MCF 10A (cell line): ENCODE results near the gene MED15. TPM values are rescaled to one million over a fixed set of nuclear protein-coding genes. Genes with fewer than 3 reads are reported as not detected.

Experiments
- BruUV-seq: library from RNA; stranded (reverse); fragments of 400-500 nt; replicated peaks from 2 replicates; lab custom pipeline; 2021; lab: Mats Ljungman, UMichigan
- CTCF ChIA-PET: fragments of 300-600 bp; sonication (Branson Sonifier 250); formaldehyde crosslinking; extraction: SDS; loops from one replicate; lab custom pipeline; 2021; ENCODE audit warnings: antibody characterized with exemption, inconsistent platforms; lab: Yijun Ruan, JAX
- POLR2A ChIA-PET: fragments of 300-600, 350-650 bp; sonication (Branson Sonifier 250); formaldehyde crosslinking; extraction: SDS; loops from one replicate; lab custom pipeline; 2020; ENCODE audit warnings: antibody characterized with exemption, inconsistent platforms; lab: Yijun Ruan, JAX
- DNase-seq: peaks from one replicate; pipeline ENCODE4 v3.0.0-alpha.2; 2018; ENCODE audit not compliant: unreplicated experiment
- H3K27ac Mint-ChIP-seq: one replicate; pipeline ENCODE4 v1.8.0; 2022; ENCODE audit warnings: mild to moderate bottlenecking, low read depth, mixed read lengths; ENCODE audit not compliant: unreplicated experiment
- H3K27me3 Mint-ChIP-seq: one replicate; pipeline ENCODE4 v1.8.0; 2022; ENCODE audit warnings: mixed read lengths; ENCODE audit not compliant: insufficient read depth, unreplicated experiment
- H3K36me3 Mint-ChIP-seq: one replicate; pipeline ENCODE4 v1.8.0; 2022; ENCODE audit warnings: mild to moderate bottlenecking, moderate library complexity, mixed read lengths; ENCODE audit not compliant: insufficient read depth, unreplicated experiment
- H3K4me1 Mint-ChIP-seq: one replicate; pipeline ENCODE4 v1.8.0; 2022; ENCODE audit warnings: mixed read lengths; ENCODE audit not compliant: insufficient read depth, unreplicated experiment
- H3K4me3 Mint-ChIP-seq: one replicate; pipeline ENCODE4 v1.8.0; 2022; ENCODE audit warnings: mild to moderate bottlenecking, moderate library complexity, mixed read lengths; ENCODE audit not compliant: unreplicated experiment
- H3K9me3 Mint-ChIP-seq: one replicate; pipeline ENCODE4 v1.8.0; 2022; ENCODE audit warnings: mixed read lengths; ENCODE audit not compliant: unreplicated experiment
- intact Hi-C: fragments of 100-400 bp; cut with micrococcal nuclease; formaldehyde crosslinking; loops from 2 replicates; pipeline ENCODE4 v1.14.1; 2022
- total RNA-seq: library from RNA; stranded (reverse); gene quantifications from 2 replicates; pipeline ENCODE4 v1.2.3, GENCODE V29; 2022
- TF ChIP-seq, protein P1 (sequence below): fragments of 200-600 bp; IDR thresholded peaks from one replicate; pipeline ENCODE4 v1.8.0; 2022; ENCODE audit warnings: antibody characterized with exemption, mild to moderate bottlenecking; ENCODE audit not compliant: unreplicated experiment

Gene MED15
- total RNA-seq, 1 experiment from 2014 or later: 122 TPM

DNA sequence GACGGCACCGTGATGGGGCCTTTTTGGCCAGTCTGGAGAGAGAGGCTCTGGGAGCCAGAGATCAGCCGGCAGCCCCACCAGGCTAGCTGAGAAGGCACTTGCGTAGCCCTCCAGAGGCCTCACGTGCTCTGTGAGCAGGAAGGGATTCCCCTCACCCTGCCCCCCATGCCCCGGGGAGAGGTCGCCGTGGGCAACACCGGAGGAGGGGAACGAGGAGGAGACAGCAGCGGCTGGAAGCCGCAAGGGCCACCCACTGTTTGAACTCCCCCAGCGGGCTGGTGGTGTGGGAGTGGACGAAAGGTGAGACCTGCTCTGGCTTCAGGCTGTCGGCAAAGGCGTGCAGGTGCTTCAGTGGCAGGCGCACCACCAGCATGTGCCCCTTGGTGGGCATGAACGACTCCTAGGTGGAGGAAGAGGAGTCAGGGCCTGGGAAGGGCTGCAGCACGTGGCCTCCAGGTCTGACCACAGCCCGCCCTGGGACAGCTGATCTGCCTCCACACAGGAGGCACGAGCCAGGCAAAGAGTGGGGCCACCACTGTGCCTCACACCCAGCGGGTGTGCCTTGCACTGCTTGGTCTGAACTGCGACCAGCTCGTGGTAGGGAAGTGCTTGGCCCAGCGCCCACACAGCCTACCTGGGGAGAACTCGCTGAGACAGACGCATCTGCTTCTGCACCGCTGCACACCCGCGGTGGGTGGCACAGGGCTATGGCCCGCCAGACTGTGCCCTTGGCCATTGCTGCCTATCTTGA is 99.9 kb downstream of the MED15 start:
- no TSS peak for BruUV-seq
- Mint-ChIP-seq H3K9me3 (no peaks in the 10 kb centered on the region), H3K4me3 (no peak overlapping the region), H3K4me1 (peaks cover 6% of the 10 kb centered on the region), H3K36me3 (no peaks in the 10 kb centered on the region), H3K27ac (no peak overlapping the region), H3K27me3 (no peaks in the 10 kb centered on the region)
- POLR2A ChIA-PET: interaction anchor here (0.6 to 1.0 kb wide), 3 partner anchors 16 to 1045 kb away, joined by 3 read pairs; no protein-coding TSS in a partner anchor
- TF ChIP-seq, protein P1, sequence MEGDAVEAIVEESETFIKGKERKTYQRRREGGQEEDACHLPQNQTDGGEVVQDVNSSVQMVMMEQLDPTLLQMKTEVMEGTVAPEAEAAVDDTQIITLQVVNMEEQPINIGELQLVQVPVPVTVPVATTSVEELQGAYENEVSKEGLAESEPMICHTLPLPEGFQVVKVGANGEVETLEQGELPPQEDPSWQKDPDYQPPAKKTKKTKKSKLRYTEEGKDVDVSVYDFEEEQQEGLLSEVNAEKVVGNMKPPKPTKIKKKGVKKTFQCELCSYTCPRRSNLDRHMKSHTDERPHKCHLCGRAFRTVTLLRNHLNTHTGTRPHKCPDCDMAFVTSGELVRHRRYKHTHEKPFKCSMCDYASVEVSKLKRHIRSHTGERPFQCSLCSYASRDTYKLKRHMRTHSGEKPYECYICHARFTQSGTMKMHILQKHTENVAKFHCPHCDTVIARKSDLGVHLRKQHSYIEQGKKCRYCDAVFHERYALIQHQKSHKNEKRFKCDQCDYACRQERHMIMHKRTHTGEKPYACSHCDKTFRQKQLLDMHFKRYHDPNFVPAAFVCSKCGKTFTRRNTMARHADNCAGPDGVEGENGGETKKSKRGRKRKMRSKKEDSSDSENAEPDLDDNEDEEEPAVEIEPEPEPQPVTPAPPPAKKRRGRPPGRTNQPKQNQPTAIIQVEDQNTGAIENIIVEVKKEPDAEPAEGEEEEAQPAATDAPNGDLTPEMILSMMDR: no peak
- intact Hi-C loops: no loop called here
- CTCF ChIA-PET: interaction anchor here (0.5 to 1.7 kb wide), 7 partner anchors 11 to 75 kb away, joined by 3 to 15 read pairs (median 5); no protein-coding TSS in a partner anchor
- no peak for DNase-seq

DNA sequence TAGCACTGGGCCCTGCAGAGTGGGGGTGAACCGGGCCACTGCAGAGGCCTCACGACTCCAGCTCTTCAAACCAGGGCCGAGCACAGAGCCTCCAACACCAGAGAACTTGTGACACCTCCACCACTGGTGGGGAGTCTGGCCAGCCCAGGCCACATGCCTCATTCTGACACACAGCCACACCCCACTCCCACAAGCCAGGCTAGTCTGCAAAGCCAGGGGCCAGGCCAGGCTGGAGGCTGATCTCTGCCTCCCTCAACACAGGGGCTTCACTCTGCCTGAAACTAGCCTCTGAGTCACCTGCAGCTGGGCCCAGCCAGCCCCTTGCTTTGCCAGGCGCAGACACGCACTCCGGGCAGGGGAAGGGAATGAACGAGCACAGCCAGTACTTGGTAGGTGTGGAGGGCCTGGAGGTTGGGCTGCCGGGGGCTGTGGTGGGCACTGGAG is 102.9 kb downstream of the MED15 start:
- H3K36me3 Mint-ChIP-seq: no peaks in the 10 kb centered on the region
- ChIA-PET POLR2A (interaction anchor here (0.7 kb wide), 1 partner anchor 492 kb away, joined by 3 read pairs; no protein-coding TSS in a partner anchor), CTCF (interaction anchor here (0.5 kb wide), 1 partner anchor 25 kb away, joined by 3 read pairs; no protein-coding TSS in a partner anchor)
- DNase-seq: no peak
- H3K9me3 Mint-ChIP-seq: no peaks in the 10 kb centered on the region
- no peaks in the 10 kb centered on the region for H3K27me3 Mint-ChIP-seq
- TF ChIP-seq, protein P1: no peak
- H3K4me1 Mint-ChIP-seq: peaks cover 6% of the 10 kb centered on the region
- intact Hi-C loops: no loop called here
- H3K27ac Mint-ChIP-seq: no peak overlapping the region
- H3K4me3 Mint-ChIP-seq: no peak overlapping the region
- no TSS peak for BruUV-seq

DNA sequence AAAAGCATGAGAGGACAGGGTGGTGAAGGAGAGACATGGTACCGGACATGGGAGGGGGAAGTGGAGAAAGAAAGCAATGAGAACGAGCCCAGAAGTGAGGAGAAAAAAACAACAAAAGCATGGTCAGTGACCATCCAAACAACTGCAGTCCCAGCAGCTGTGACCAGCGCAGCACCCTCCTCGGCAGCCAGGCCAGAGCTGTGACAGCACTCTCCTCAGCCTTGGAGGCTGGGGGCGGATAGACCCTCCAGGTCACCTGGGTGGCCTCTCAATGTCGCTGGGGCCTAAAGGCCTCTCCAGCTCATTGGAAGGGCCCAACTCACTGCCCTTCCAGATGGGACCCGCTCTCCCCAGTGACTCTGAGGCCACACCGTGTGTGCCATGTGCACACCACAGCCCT is 103.3 kb downstream of the MED15 start:
- TF ChIP-seq, protein P1: no peak

DNA sequence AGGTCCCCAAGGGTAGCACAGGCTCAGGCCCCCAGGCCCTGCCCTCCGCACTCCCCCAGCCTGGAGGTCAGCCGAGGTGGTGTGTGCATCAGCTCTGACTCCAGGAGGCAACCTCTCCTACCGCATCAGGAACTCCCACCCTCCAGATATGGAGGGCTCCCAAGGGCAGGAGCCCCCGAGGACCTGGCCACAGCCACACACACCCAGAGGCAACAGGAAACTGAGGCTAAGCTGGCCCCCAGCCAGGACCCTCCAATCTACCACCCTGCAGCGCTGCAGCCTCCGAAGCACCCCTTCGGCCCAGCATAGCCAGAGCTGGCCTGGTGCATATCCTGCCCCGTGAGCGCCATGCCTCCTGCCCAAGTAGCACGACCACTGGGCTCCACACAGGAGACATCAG is 104.0 kb downstream of the MED15 start:
- H3K9me3 Mint-ChIP-seq: no peaks in the 10 kb centered on the region
- intact Hi-C loops: no loop called here
- no peaks in the 10 kb centered on the region for H3K27me3 Mint-ChIP-seq
- POLR2A ChIA-PET: no interaction called here
- TF ChIP-seq, protein P1: no peak
- no peak for DNase-seq
- no peak overlapping the region for H3K27ac Mint-ChIP-seq
- H3K4me3 Mint-ChIP-seq: no peak overlapping the region
- H3K36me3 Mint-ChIP-seq: no peaks in the 10 kb centered on the region
- CTCF ChIA-PET: no interaction called here
- peaks cover 6% of the 10 kb centered on the region for H3K4me1 Mint-ChIP-seq
- BruUV-seq: no TSS peak

More for the DNA sequence above, 103.3 kb downstream of the MED15 start:
- CTCF ChIA-PET: no interaction called here
- Mint-ChIP-seq H3K27ac (no peak overlapping the region), H3K4me1 (peaks cover 6% of the 10 kb centered on the region), H3K9me3 (no peaks in the 10 kb centered on the region), H3K4me3 (no peak overlapping the region), H3K27me3 (no peaks in the 10 kb centered on the region), H3K36me3 (no peaks in the 10 kb centered on the region)
- DNase-seq: no peak
- BruUV-seq: no TSS peak
- intact Hi-C loops: no loop called here
- POLR2A ChIA-PET: no interaction called here
